Stimulated activated CD4-positive, alpha-beta T cell treated with anti-CD3 and anti-CD28 coated beads, Interleukin-12 subunit alpha, Interleukin-12 subunit beta, amount 100 ng/mL, for 4 hours (primary cell): ENCODE measurements around the gene TRMT6.

ENCODE experiments used
- DNase-seq: peaks from one replicate; pipeline ENCODE4 v3.0.0-alpha.2; 2020

TRMT6 gene

GRCh38 chr20:5893052-5893451 is 57.3 kb downstream of the TRMT6 start:
- DNase-seq = no peak

GRCh38 chr20:5890773-5891441 is 59.4 kb downstream of the TRMT6 start:
- no peak for DNase-seq

GRCh38 chr20:5888041-5888440 is 62.3 kb downstream of the TRMT6 start:
- no peak for DNase-seq

- no peak for DNase-seq
Observed at GRCh38 chr20:5887386-5887785, 62.9 kb downstream of the TRMT6 start.
